Neural cell (in vitro differentiated cells): Measurements from ENCODE around the gene DSG3. TPM values are rescaled to one million over a fixed set of nuclear protein-coding genes. Genes with fewer than 3 reads are reported as not detected.

Experiments used
- H2AFZ ChIP-seq: fragments of 200-600, 300-800 bp; sonication (generic), shearing (Covaris generic); 2 replicates; pipeline ENCODE4 v1.6.0; 2014; ENCODE audit warnings: low read depth, mild to moderate bottlenecking, antibody characterized with exemption, low read length, moderate library complexity
- H3F3A ChIP-seq: fragments of 200-600 bp; shearing (Covaris generic); 2 replicates; pipeline ENCODE4 v1.6.1; 2016; ENCODE audit warnings: mild to moderate bottlenecking, moderate library complexity, mixed read lengths, antibody characterized with exemption, low read length; ENCODE audit not compliant: insufficient read depth, poor library complexity, severe bottlenecking
- H3K27ac ChIP-seq: fragments of 200-600, 300-800 bp; sonication (generic), shearing (Covaris generic); 2 replicates; pipeline ENCODE4 v1.5.1; 2014; ENCODE audit warnings: mild to moderate bottlenecking, low read length, moderate library complexity
- H3K27me3 ChIP-seq: fragments of 300-800, 200-600 bp; sonication (generic), shearing (Covaris generic); 2 replicates; pipeline ENCODE4 v1.6.0; 2014; ENCODE audit warnings: mild to moderate bottlenecking, low read depth, low read length, moderate library complexity; ENCODE audit not compliant: insufficient read depth
- H3K36me3 ChIP-seq: fragments of 300-800, 200-600 bp; sonication (generic), shearing (Covaris generic); 2 replicates; pipeline ENCODE4 v1.5.1; 2014; ENCODE audit warnings: mild to moderate bottlenecking, antibody characterized with exemption, low read length, moderate library complexity; ENCODE audit not compliant: insufficient read depth
- H3K4me2 ChIP-seq: fragments of 300-800, 200-600 bp; sonication (generic), shearing (Covaris generic); 2 replicates; pipeline ENCODE4 v1.6.0; 2014; ENCODE audit warnings: mild to moderate bottlenecking, low read length
- H3K4me3 ChIP-seq: fragments of 300-800, 200-600 bp; sonication (generic), shearing (Covaris generic); 2 replicates; pipeline ENCODE4 v1.5.1; 2014; ENCODE audit warnings: mild to moderate bottlenecking, low read length, moderate library complexity
- H3K79me2 ChIP-seq: fragments of 200-600 bp; shearing (Covaris generic); replicated peaks from 2 replicates; pipeline ENCODE4 v1.6.0; 2014; ENCODE audit warnings: mild to moderate bottlenecking, low read length, moderate library complexity; ENCODE audit not compliant: insufficient read depth
- H3K9ac ChIP-seq: fragments of 300-800, 200-600 bp; sonication (generic), shearing (Covaris generic); 2 replicates; pipeline ENCODE4 v1.6.1; 2016; ENCODE audit warnings: mild to moderate bottlenecking, low read length, mixed read lengths
- H3K9me2 ChIP-seq: fragments of 200-600 bp; shearing (Covaris generic); 2 replicates; pipeline ENCODE4 v1.6.1; 2016; ENCODE audit warnings: mild to moderate bottlenecking, low read length, mixed read lengths; ENCODE audit not compliant: insufficient read depth
- H3K9me3 ChIP-seq: fragments of 200-600, 300-800 bp; sonication (generic), shearing (Covaris generic); 2 replicates; pipeline ENCODE4 v1.6.1; 2016; ENCODE audit warnings: mild to moderate bottlenecking, mixed run types, low read length, moderate library complexity, mixed read lengths
- H4K20me1 ChIP-seq: fragments of 200-600 bp; shearing (Covaris generic); 2 replicates; pipeline ENCODE4 v1.6.1; 2016; ENCODE audit warnings: mild to moderate bottlenecking, mixed run types; ENCODE audit not compliant: insufficient read depth
- EP300 ChIP-seq: fragments of 450-650 bp; conservative IDR thresholded peaks from 2 replicates; pipeline ENCODE4 v1.6.1; 2014; ENCODE audit warnings: antibody characterized with exemption, mild to moderate bottlenecking, moderate library complexity; ENCODE audit not compliant: poor library complexity, severe bottlenecking
- EZH2 ChIP-seq: fragments of 200-600, 300-800 bp; shearing (Covaris generic), sonication (generic); IDR thresholded peaks from 2 replicates; pipeline ENCODE4 v1.6.1; 2014; ENCODE audit warnings: antibody characterized with exemption, low read length, borderline replicate concordance, mild to moderate bottlenecking; ENCODE audit not compliant: insufficient read depth, poor library complexity, severe bottlenecking
- MXI1 ChIP-seq: fragments of 450-650 bp; conservative IDR thresholded peaks from 2 replicates; pipeline ENCODE4 v1.6.1; 2014; ENCODE audit warnings: antibody characterized with exemption, mild to moderate bottlenecking; ENCODE audit not compliant: poor library complexity, severe bottlenecking
- POLR2AphosphoS5 ChIP-seq: IDR thresholded peaks from 2 replicates; pipeline ENCODE4 v1.6.1; 2012
- RAD21 ChIP-seq: fragments of 450-650 bp; conservative IDR thresholded peaks from 2 replicates; pipeline ENCODE4 v1.6.1; 2014; ENCODE audit warnings: antibody characterized with exemption, mild to moderate bottlenecking, moderate library complexity
- SMC3 ChIP-seq: fragments of 450-650 bp; conservative IDR thresholded peaks from 2 replicates; pipeline ENCODE4 v1.6.1; 2014; ENCODE audit warnings: antibody characterized with exemption, mild to moderate bottlenecking, moderate library complexity; ENCODE audit not compliant: poor library complexity
- TAF1 ChIP-seq: IDR thresholded peaks from 2 replicates; pipeline ENCODE4 v1.6.1; 2012; ENCODE audit warnings: low read depth
- polyA plus RNA-seq: library from polyadenylated mRNA; depleted of rRNA; stranded (reverse); fragments of >200 nt; gene quantifications from 2 replicates; pipeline ENCODE4 v1.2.3, GENCODE V29; 2014
- TF ChIP-seq, protein P1 (sequence below): fragments of 450-650 bp; IDR thresholded peaks from 2 replicates; pipeline ENCODE4 v1.5.1; 2014; ENCODE audit warnings: antibody characterized with exemption, mild to moderate bottlenecking, moderate library complexity; ENCODE audit not compliant: poor library complexity, severe bottlenecking
- TF ChIP-seq, protein P2 (sequence below): IDR thresholded peaks from 2 replicates; pipeline ENCODE4 v1.6.1; 2012; ENCODE audit warnings: borderline replicate concordance

Gene DSG3
- polyA plus RNA-seq, 1 donor from 2014 or later: not detected

- Histone ChIP-seq H3K36me3 (no peaks in the 10 kb centered on the region), H4K20me1 (no peaks in the 10 kb centered on the region), H3K9ac (no peak overlapping the region), H3K4me2 (no peak overlapping the region), H3K79me2 (no peaks in the 10 kb centered on the region), H2AFZ (no peak overlapping the region), H3K9me2 (no peaks in the 10 kb centered on the region), H3F3A (no peaks in the 10 kb centered on the region), H3K4me3 (no peak overlapping the region), H3K9me3 (no peaks in the 10 kb centered on the region), H3K27ac (no peak overlapping the region), H3K27me3 (no peaks in the 10 kb centered on the region)
- no peak for TF ChIP-seq MXI1
- TF ChIP-seq, protein P1, sequence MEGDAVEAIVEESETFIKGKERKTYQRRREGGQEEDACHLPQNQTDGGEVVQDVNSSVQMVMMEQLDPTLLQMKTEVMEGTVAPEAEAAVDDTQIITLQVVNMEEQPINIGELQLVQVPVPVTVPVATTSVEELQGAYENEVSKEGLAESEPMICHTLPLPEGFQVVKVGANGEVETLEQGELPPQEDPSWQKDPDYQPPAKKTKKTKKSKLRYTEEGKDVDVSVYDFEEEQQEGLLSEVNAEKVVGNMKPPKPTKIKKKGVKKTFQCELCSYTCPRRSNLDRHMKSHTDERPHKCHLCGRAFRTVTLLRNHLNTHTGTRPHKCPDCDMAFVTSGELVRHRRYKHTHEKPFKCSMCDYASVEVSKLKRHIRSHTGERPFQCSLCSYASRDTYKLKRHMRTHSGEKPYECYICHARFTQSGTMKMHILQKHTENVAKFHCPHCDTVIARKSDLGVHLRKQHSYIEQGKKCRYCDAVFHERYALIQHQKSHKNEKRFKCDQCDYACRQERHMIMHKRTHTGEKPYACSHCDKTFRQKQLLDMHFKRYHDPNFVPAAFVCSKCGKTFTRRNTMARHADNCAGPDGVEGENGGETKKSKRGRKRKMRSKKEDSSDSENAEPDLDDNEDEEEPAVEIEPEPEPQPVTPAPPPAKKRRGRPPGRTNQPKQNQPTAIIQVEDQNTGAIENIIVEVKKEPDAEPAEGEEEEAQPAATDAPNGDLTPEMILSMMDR: no peak
- no peak for TF ChIP-seq RAD21
- TF ChIP-seq EP300: no peak
- no peak for TF ChIP-seq SMC3
- no peak for TF ChIP-seq EZH2
- no peak for TF ChIP-seq TAF1
- TF ChIP-seq, protein P2, sequence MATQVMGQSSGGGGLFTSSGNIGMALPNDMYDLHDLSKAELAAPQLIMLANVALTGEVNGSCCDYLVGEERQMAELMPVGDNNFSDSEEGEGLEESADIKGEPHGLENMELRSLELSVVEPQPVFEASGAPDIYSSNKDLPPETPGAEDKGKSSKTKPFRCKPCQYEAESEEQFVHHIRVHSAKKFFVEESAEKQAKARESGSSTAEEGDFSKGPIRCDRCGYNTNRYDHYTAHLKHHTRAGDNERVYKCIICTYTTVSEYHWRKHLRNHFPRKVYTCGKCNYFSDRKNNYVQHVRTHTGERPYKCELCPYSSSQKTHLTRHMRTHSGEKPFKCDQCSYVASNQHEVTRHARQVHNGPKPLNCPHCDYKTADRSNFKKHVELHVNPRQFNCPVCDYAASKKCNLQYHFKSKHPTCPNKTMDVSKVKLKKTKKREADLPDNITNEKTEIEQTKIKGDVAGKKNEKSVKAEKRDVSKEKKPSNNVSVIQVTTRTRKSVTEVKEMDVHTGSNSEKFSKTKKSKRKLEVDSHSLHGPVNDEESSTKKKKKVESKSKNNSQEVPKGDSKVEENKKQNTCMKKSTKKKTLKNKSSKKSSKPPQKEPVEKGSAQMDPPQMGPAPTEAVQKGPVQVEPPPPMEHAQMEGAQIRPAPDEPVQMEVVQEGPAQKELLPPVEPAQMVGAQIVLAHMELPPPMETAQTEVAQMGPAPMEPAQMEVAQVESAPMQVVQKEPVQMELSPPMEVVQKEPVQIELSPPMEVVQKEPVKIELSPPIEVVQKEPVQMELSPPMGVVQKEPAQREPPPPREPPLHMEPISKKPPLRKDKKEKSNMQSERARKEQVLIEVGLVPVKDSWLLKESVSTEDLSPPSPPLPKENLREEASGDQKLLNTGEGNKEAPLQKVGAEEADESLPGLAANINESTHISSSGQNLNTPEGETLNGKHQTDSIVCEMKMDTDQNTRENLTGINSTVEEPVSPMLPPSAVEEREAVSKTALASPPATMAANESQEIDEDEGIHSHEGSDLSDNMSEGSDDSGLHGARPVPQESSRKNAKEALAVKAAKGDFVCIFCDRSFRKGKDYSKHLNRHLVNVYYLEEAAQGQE: no peak
Observed at GRCh38 chr18:31510319-31510718, 62.8 kb downstream of the DSG3 start.

GRCh38 chr18:31511098-31511497 is 63.6 kb downstream of the DSG3 start:
- no peak for TF ChIP-seq RAD21
- no peak for TF ChIP-seq EP300
- TF ChIP-seq EZH2: no peak
- no peak for TF ChIP-seq TAF1
- no peak for TF ChIP-seq POLR2AphosphoS5
- TF ChIP-seq, protein P1: no peak
- TF ChIP-seq, protein P2: no peak
- TF ChIP-seq SMC3: no peak
- no peak for TF ChIP-seq MXI1
- no peaks in the 10 kb centered on the region for H3K79me2 ChIP-seq
- H4K20me1 ChIP-seq: no peaks in the 10 kb centered on the region
- no peak overlapping the region for H3K4me3 ChIP-seq
- H3K36me3 ChIP-seq: no peaks in the 10 kb centered on the region
- H3K27ac ChIP-seq: no peak overlapping the region
- no peaks in the 10 kb centered on the region for H3K9me3 ChIP-seq
- no peaks in the 10 kb centered on the region for H3F3A ChIP-seq
- H2AFZ ChIP-seq: no peak overlapping the region
- no peak overlapping the region for H3K4me2 ChIP-seq
- no peaks in the 10 kb centered on the region for H3K27me3 ChIP-seq
- no peaks in the 10 kb centered on the region for H3K9me2 ChIP-seq
- H3K9ac ChIP-seq: no peak overlapping the region
